PFSK-1 (cell line): ENCODE measurements around the gene ZFAND3.

ENCODE experiments used
- FOXP2 ChIP-seq: optimal IDR thresholded peaks from 2 replicates; pipeline ENCODE3; 2011; ENCODE audit warnings: borderline replicate concordance, control low read depth, inconsistent platforms; ENCODE audit not compliant: insufficient read depth; ENCODE audit errors: extremely low read length, extremely low read depth
- POLR2AphosphoS5 ChIP-seq: IDR thresholded peaks from 2 replicates; pipeline ENCODE4 v1.6.1; 2012; ENCODE audit warnings: low read depth, mild to moderate bottlenecking, control low read depth, low read length, moderate library complexity
- REST ChIP-seq, 2 experiments: IDR thresholded peaks; 2 replicates each; pipeline versions ENCODE4 v1.6.1 to v1.8.0; 2011 to 2012; ENCODE audit warnings: low read depth in 2 of 2, low read length in 2 of 2, control low read depth in 1 of 2, inconsistent platforms in 1 of 2, mild to moderate bottlenecking in 1 of 2, moderate library complexity in 1 of 2; ENCODE audit not compliant: insufficient read depth in 1 of 2
- SIN3A ChIP-seq: IDR thresholded peaks from 2 replicates; pipeline ENCODE4 v1.6.1; 2012; ENCODE audit warnings: mild to moderate bottlenecking, low read length, moderate library complexity, borderline replicate concordance; ENCODE audit not compliant: insufficient read depth
- TAF1 ChIP-seq: IDR thresholded peaks from 2 replicates; pipeline ENCODE4 v1.6.1; 2012; ENCODE audit warnings: low read length, control low read depth, borderline replicate concordance; ENCODE audit not compliant: insufficient read depth

ZFAND3 gene

DNA sequence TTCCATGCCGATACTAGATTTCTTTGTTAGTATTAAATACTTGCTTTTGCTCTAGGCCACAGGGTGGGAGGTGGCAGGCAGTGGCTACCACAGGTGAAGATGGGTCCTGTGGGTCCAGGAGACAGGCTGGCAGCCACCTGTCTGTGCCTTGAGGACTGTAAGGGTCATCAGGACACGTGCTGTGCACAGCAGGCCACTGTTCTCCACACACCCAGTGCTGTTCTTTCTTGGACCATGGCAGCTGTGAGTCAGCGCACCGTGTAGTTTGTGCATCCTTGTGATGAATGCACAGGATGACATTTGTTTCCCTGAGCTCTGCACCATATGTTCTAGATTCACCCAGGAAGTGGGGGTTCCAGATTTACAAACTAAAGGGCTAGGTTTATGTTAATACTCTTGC lies 317.0 kb downstream of the ZFAND3 start:
- TF ChIP-seq POLR2AphosphoS5 (no peak), SIN3A (no peak), FOXP2 (no peak), REST (IDR thresholded peaks at IDR 0.05; ENCODE audit: insufficient read depth in 1 of 2, low read depth in 2 of 2, low read length in 2 of 2) (no peak), TAF1 (no peak)

DNA sequence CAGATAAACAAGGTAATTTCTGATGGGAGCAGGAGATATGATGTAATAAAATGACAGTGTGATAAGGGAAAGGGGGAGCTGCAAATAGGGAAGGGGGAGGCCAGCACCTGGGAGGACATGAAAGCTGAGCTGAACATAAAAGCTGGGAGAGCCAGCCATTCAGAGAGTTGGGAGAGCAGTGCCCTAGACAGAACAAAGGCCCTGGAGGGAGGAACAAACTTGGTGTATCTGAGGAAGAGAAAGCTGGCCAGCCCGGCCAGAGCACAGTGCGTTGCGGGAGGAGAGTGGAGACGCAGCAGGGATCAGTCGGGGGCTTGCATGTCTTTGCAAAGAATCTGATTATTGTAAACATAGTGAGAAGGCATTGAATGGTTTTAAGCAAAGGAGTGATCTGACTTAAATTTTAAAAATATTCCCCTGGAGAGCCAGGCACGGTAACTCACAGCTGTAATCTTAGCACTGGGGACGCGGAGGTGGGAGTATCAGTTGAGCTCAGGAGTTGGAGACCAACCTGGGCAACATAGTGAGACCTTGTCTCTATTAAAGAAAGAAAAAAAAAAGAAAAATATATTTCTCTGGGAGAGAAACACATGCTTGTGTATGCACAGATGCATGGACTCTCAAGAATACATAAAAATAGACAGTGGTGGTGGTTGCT lies 318.2 kb downstream of the ZFAND3 start:
- no peak for TF ChIP-seq SIN3A
- no peak for TF ChIP-seq FOXP2
- TF ChIP-seq TAF1: no peak

GRCh38 chr6:38138374-38138773 lies 318.8 kb downstream of the ZFAND3 start:
- TF ChIP-seq POLR2AphosphoS5 (no peak), FOXP2 (no peak), SIN3A (no peak), REST (IDR thresholded peaks at IDR 0.05; ENCODE audit: insufficient read depth in 1 of 2, low read depth in 2 of 2, low read length in 2 of 2) (no peak), TAF1 (no peak)

DNA sequence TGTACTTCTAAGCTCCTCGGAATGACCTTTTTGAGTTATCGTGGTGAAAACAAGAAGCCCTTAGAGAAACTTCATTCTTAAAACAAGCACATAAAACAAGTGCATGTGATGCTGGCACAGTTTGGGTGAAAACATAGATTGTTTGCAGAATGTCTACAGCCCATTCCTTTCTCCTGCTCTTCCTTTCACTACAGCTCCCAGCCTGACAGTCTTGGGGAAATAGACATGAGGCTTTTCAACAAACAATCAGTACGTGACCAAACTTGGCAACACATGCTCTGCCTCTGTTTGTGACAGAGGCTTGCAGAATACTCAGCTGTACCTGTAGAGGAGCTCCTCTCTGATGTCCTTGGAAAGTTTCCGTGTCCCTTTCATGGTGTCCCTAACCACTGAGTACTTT lies 321.6 kb downstream of the ZFAND3 start:
- TF ChIP-seq TAF1 (no peak), FOXP2 (no peak), REST (IDR thresholded peaks at IDR 0.05; ENCODE audit: insufficient read depth in 1 of 2, low read depth in 2 of 2, low read length in 2 of 2) (no peak), POLR2AphosphoS5 (no peak), SIN3A (no peak)

DNA sequence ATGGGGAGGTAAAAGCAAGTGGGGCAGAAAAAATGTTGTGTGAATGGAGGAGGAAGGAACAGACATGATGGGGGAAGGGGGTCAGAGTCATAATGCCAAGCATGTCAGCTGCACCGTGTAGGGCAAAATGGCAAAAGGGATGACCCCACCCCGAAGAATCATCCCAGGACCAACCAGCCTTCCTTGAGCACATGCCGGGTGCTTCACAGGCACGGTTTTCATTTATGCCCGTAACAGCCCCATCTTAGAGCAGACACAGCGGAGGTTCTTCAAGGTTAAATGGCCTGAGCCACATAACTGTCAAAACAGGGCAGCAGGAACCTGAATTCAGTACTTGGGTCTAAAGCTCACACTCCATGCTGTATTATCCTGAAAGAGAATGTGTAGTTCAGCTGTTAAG lies 322.2 kb downstream of the ZFAND3 start:
- no peak for TF ChIP-seq REST (IDR thresholded peaks at IDR 0.05; ENCODE audit: insufficient read depth in 1 of 2, low read depth in 2 of 2, low read length in 2 of 2)
- no peak for TF ChIP-seq FOXP2
- TF ChIP-seq SIN3A: no peak
